ENCODE measurements around the gene CPNE7. TPM values are rescaled to one million over a fixed set of nuclear protein-coding genes. Genes with fewer than 3 reads are reported as not detected.

The CPNE7 gene
- total and polyA plus RNA-seq, 2 experiments from 2014 or later, result 1.6 to 2.2 TPM

DNA sequence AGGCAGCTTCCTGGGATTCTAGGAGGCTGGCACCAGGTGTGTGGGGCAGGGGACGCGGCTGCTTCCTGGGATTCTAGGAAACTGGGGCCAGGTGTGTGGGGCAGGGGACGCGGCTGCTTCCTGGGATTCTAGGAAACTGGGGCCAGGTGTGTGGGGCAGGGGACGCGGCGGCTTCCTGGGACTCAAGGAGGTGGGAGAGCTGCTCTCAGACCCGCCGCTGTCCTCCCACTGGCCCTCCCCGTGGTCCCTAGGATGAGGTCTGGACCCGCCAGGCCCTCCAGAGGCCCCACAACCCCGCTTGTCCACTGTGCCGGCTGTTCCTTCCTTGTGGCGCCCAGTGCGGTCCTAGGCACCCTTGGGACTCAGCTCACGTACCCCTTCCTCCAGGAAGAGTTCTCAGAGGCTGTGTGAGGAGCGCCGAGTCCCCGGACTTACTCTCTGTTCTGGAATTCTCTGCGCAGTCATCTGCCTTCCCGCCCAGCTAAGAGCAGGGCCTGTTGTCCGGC lies 38.4 kb downstream of the CPNE7 start:
- Histone ChIP-seq H3K36me3 (no peaks in the 10 kb centered on the region), H3K27me3 (no peaks in the 10 kb centered on the region), H3K4me3 (no peak overlapping the region), H3K9me3 (ENCODE audit: low read depth) (no peaks in the 10 kb centered on the region), H3K27ac (no peak overlapping the region), H3K4me1 (ENCODE audit: low read depth) (no peaks in the 10 kb centered on the region)
- no peak for DNase-seq (ENCODE audit: low read depth in 1 of 2, low spot score in 1 of 2)
- TF ChIP-seq, protein P1, sequence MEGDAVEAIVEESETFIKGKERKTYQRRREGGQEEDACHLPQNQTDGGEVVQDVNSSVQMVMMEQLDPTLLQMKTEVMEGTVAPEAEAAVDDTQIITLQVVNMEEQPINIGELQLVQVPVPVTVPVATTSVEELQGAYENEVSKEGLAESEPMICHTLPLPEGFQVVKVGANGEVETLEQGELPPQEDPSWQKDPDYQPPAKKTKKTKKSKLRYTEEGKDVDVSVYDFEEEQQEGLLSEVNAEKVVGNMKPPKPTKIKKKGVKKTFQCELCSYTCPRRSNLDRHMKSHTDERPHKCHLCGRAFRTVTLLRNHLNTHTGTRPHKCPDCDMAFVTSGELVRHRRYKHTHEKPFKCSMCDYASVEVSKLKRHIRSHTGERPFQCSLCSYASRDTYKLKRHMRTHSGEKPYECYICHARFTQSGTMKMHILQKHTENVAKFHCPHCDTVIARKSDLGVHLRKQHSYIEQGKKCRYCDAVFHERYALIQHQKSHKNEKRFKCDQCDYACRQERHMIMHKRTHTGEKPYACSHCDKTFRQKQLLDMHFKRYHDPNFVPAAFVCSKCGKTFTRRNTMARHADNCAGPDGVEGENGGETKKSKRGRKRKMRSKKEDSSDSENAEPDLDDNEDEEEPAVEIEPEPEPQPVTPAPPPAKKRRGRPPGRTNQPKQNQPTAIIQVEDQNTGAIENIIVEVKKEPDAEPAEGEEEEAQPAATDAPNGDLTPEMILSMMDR (IDR thresholded peaks at IDR 0.05; ENCODE audit: low read depth, low read length), result no peak

DNA sequence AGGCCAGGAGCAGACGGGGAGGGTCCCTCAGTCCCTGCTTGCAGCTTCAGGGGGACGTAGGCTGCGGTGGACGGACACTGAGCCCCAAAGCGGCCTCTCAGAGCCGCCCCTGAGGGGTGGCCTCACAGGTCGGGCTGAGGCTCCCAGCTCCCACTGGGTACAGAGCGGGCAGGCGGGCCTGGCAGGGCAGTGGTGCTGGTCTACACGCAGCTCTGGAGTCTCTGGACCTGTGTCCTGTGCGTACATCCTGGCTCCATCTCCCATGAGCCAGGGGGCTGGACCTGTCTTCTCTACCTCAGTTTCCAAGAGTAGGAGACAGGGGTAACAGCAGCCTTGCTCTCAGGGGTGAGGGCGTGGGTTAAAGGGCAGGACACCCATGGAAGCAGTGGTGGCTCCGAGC lies 39.6 kb downstream of the CPNE7 start:
- TF ChIP-seq, protein P1 (IDR thresholded peaks at IDR 0.05; ENCODE audit: low read depth, low read length), result no peak
- DNase-seq (ENCODE audit: low read depth in 1 of 2, low spot score in 1 of 2), result no peak

DNA sequence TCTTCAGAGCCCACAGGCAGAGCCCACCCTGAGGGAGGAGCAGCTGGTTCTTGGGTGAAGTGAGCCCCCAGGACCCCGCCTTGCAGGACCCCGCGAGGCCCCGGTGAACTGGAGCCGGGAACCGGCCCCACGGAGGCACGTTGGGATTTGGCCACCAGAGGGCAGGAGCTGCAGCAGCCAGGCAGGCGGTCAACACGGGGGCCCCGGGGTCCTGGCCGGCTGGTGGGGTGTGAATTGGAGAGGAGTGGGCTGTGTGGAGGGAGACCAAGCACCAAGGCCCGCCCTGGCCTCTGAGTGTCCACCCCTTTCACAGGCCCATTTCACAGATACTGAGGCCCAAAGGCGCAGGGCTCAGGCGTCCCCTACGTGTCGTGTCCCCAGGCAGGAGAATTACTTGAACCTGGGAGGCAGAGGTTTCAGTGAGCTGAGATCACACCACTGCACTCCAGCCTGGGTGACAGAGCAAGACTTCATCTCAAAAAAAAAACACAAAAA lies 40.1 kb downstream of the CPNE7 start:
- H3K27me3 ChIP-seq, result no peaks in the 10 kb centered on the region
- no peak overlapping the region for H3K27ac ChIP-seq
- peak; percentile 19 to 36 for DNase-seq (ENCODE audit: low read depth in 1 of 2, low spot score in 1 of 2)
- no peaks in the 10 kb centered on the region for H3K9me3 ChIP-seq (ENCODE audit: low read depth)
- no peaks in the 10 kb centered on the region for H3K4me1 ChIP-seq (ENCODE audit: low read depth)
- no peak overlapping the region for H3K4me3 ChIP-seq
- TF ChIP-seq, protein P1 (IDR thresholded peaks at IDR 0.05; ENCODE audit: low read depth, low read length), result peak; percentile 69
- no peaks in the 10 kb centered on the region for H3K36me3 ChIP-seq

More for the DNA sequence above, 39.6 kb downstream of the CPNE7 start:
- Histone ChIP-seq H3K27me3 (no peaks in the 10 kb centered on the region), H3K27ac (no peak overlapping the region), H3K9me3 (ENCODE audit: low read depth) (no peaks in the 10 kb centered on the region), H3K4me3 (no peak overlapping the region), H3K36me3 (no peaks in the 10 kb centered on the region), H3K4me1 (ENCODE audit: low read depth) (no peaks in the 10 kb centered on the region)

DNA sequence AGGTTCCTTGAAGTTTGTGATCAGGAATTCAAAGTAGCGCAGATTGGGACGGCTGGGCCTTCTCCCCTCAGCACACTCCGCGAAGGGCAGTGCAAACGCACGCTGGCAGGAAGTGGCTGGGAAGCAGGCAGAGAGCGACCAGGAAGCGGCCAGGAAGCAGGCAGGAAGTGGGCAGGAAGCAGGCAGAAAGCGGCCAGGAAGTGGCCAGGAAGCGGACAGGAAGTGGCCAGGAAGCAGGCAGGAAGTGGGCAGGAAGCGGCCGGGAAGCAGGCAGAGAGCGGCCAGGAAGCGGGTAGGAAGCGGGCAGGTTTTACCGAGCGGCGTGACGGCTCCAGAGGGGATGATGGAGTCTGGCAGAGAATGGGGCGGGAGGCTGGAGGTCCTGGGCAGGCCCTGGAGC lies 41.1 kb downstream of the CPNE7 start:
- TF ChIP-seq, protein P1 (IDR thresholded peaks at IDR 0.05; ENCODE audit: low read depth, low read length), result no peak
- no peaks in the 10 kb centered on the region for H3K36me3 ChIP-seq
- H3K27me3 ChIP-seq, result no peaks in the 10 kb centered on the region
- no peak overlapping the region for H3K27ac ChIP-seq
- H3K4me1 ChIP-seq (ENCODE audit: low read depth), result no peaks in the 10 kb centered on the region
- H3K9me3 ChIP-seq (ENCODE audit: low read depth), result no peaks in the 10 kb centered on the region
- H3K4me3 ChIP-seq, result no peak overlapping the region
- DNase-seq (ENCODE audit: low read depth in 1 of 2, low spot score in 1 of 2), result no peak

DNA sequence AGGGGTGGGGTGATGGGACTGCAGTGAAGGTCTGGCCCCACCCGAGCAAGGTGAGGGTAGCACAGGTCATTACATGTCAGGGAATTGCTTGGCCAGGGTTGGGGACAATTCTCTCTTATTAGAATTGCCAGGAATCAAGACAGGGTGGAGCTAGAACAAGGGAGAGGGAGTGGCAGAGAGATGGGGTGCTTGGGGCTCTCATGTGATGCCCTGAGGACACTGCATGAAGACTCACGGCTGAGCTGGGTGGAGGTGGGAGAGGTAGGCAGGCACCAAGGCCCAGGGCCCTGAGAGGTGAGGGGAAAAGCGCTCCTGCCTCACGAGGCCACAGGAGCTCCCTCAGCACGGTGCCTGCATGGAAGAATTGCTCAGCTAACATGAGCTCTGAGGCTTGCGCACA lies 41.5 kb downstream of the CPNE7 start:
- no peaks in the 10 kb centered on the region for H3K9me3 ChIP-seq (ENCODE audit: low read depth)
- H3K27ac ChIP-seq, result no peak overlapping the region
- no peak overlapping the region for H3K4me3 ChIP-seq
- no peaks in the 10 kb centered on the region for H3K27me3 ChIP-seq
- no peak for DNase-seq (ENCODE audit: low read depth in 1 of 2, low spot score in 1 of 2)
- H3K4me1 ChIP-seq (ENCODE audit: low read depth), result no peaks in the 10 kb centered on the region
- no peaks in the 10 kb centered on the region for H3K36me3 ChIP-seq
- TF ChIP-seq, protein P1 (IDR thresholded peaks at IDR 0.05; ENCODE audit: low read depth, low read length), result no peak

All from cardiac muscle cell (in vitro differentiated cells and primary cell).